HG03575 (cell line): ENCODE data around the gene TRAF6.
"Not testable (repeated sequence)": the region's sequence is repeated elsewhere in the genome, so short reads cannot be mapped to it uniquely, and the experiment has no call there.

ENCODE experiments used
- ATAC-seq: cut with Tn5 transposase; IDR thresholded peaks from one replicate; pipeline ENCODE4 v1.9.1; 2021; ENCODE audit not compliant: unreplicated experiment, insufficient number of reproducible peaks, low FRiP score; ENCODE audit errors: extremely low read depth

TRAF6 gene, protein sequence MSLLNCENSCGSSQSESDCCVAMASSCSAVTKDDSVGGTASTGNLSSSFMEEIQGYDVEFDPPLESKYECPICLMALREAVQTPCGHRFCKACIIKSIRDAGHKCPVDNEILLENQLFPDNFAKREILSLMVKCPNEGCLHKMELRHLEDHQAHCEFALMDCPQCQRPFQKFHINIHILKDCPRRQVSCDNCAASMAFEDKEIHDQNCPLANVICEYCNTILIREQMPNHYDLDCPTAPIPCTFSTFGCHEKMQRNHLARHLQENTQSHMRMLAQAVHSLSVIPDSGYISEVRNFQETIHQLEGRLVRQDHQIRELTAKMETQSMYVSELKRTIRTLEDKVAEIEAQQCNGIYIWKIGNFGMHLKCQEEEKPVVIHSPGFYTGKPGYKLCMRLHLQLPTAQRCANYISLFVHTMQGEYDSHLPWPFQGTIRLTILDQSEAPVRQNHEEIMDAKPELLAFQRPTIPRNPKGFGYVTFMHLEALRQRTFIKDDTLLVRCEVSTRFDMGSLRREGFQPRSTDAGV

DNA sequence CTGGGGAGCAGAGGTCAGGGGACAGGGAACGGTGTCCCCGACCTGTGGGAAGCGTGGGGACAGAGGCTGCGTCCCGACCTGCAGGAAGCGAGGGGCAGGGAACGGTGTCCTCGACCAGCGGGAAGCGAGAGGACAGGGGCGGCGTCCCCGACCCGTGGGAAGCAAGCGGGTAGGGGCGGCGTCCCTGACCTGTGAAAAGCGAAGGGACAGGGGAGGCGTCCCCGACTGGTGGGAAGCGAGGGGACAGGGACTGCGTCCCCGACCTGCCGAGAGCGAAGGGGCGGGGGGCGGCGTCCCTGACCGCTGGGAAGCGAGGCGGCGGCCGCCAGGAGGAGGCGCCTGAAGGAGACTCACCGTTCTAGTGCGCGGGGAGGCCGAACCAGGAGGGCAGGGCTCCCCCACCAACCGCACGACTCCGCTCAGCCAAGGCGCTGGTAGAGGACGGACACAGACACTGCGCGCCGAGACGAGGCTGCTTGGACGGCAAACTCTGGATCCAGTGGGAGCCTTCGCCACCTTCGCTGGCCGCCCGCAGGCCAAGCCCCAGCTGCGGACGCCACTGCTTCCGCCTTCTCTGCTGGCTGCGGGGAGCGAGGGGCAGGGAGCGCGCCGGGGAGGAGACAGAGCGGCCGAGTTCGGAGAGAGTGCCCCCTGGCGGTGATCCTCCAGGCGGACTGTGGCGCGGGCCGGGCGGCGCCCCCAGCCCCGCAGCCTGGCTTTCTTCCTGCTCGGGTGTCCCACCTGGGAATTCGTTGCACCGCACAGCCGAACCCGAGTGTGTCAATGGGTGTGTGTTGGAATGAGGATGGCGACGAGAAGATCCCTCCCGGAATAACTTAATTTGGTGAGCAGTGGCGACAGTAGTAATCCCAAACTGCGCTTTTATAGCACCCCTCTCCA, at the start of gene TRAF6:
TSS of gene TRAF6 (minus strand) at position 579 of the 900 bp plus-strand sequence. CDS start 8,757 bp downstream, outside the sequence.
- ATAC-seq = peak; percentile 72

DNA sequence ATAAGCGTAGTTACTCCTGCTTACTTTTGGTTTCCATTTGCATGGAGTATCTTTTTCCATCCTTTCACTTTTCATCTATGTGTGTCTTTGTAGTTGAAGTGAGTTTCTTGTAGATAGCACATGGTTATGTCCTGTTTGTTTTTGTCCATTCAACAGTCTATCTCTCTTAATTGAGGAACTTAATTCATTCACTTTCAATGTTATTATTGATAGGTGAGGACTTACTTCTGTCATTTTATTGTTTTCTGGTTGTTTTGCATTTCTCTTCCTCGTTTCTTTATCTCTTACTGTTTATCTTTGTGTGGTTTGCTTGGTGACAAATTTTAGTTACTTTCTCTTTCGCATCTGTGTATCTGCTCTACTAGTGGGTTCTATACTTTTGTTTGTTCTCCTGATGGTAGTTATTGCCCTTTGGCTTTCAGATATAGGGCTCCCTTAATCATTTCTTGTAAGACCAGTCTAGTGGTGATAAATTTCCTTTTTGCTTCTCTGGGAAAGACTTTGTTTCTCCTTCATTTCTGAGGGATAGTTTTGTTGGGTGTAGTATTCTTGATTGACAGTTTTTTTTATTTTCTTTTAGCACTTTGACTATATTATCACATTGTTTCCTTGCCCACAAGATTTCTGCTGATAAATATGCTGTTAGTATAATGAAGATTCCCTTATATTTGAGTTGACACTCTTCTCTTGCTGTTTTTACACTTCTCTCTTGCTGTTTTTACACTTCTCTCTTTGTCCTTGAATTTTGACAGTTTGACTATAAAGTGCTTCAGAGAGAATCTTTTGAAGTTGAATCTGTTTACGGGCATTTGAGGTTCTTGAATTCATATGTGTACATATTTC, 48.7 kb upstream of the TRAF6 start:
- ATAC-seq = peak; percentile 86

DNA sequence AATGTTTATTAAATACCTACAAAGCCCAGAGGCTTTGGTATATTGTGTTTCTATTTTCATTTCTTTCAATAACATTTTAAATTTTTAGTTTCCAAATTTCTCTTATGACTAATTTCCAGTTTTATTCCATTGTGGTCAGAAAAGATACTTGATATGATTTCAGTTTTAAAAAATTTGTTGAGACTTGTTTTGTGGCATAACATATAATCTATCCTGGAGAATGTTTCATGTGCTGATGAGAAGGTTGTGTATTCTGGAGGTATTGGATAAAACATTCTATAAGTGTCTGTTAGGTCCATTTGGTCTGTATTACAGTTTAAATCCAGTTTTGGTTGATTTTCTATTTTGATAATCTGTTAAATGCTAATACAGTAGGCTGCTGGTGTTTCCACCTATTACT, 47.9 kb upstream of the TRAF6 start:
- ATAC-seq = no peak

DNA sequence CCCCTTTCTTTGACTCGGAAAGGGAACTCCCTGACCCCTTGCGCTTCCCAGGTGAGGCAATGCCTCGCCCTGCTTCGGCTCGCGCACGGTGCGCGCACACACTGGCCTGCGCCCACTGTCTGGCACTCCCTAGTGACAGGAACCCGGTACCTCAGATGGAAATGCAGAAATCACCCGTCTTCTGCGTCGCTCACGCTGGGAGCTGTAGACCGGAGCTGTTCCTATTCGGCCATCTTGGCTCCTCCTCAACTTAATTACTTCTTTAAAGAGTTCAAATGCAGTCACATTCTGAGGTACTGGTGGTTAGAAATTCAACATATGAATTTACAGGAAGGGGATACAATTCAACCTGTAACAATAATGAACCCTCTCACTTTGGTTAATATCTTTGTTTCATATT, 47.3 kb upstream of the TRAF6 start:
- ATAC-seq = not testable (repeated sequence)

DNA sequence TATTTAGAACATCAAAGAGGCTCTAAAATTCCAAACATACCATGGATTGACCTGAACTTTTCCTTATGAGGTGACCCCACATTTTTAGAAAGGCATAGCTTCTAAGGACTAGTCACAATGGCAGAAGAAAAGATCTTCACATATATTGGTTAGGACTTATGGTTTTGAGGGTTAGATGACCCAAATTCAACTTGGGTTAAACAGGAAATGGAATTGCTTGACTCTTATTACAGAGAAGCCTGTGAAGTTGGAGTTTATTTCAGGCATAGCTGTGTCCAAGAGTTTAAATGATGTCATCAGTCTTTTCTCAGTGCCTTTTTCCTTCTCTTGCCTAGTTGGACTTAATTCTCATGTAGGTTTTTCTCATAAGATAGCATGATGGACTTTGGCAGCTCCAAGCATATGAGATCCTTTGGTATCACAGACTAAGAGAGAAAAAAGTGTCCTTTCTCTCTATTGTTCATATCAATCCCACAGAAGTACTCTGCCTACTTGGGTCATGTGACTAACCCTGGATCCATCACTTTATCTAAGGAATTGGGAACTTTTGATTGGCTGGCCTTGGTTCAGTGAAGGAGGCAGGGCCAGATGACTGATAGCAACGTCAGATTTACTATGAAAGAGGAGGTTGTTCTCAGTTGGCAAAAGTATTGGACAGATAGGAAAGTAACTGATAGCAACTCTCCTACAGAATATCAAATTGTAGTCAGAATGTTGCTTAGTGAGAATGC, 40.5 kb upstream of the TRAF6 start:
- no peak for ATAC-seq

DNA sequence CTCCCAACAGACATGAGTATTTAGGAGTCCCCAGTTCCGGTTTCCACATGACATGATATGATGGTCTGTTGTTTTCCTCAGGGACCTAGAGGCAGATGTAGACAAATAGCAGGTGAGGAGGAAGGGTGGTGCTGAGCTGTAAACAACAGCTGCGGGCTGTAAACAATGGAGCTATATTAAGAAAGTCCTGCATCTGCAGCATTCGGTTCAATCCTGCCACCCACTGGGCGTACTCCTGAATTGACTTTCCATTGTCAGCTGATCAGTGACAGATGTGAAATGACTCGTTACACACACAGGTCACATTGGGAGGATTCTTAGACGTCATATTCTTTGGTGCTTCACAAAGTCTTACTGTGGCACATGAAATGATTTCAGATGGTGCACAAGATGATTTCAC, 30.9 kb upstream of the TRAF6 start:
- peak; percentile 97 for ATAC-seq

DNA sequence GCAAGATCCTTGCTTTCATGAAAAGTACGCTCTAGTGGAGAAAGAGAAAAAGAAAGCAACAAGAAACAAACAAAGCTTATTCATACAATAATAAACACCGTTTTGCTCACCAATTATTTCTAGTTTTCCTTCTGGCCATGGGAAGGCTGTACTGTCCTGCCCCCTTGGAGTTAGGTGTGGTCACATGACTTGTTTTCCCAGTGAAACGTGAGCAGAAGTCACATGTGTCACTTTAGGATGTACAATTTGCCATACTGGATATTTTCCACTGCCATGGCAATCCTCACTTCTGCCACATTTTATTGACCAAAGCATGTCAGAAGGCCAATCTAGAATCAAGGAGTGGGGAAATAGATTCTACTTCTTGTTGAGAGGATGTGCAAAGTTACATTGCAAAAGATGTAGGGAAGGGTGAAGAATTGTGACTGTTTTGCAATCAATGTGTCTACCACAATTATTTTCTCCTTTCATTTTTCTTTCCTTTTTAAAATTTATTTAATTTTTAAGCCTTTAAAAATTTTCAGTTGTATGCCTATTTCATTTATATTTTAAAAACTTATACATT, 24.3 kb upstream of the TRAF6 start:
- ATAC-seq = no peak

DNA sequence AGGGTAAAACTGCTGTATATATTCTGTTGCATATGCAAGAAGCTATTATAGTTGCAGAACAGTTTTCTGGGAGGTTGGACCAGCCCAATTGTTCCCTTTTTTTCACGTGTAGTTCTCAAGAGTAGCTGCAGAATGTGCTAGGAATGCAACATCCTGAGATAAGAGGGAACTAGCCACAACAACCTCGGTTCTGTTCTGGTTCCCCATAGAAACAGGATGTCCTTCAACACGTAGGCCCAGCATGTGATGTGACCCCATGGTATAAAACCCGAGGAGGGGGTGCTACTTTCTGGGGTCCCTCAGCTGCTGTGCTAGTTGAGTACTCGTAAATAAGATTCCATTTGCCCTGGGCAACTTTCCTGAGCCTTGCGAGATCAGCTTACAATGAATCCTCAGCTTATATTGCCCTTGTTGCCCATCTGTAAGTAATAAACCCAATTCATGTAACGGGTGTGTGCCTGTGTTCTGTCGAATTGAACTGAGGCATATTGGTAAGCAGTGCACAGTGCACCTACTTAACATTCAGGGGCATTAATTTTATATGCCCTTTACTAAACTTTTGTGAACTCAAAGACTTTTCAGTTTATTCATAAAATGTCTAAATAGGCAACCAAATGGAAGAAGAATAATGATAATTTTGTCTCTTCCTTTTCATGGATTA, 23.0 kb upstream of the TRAF6 start:
- no peak for ATAC-seq

DNA sequence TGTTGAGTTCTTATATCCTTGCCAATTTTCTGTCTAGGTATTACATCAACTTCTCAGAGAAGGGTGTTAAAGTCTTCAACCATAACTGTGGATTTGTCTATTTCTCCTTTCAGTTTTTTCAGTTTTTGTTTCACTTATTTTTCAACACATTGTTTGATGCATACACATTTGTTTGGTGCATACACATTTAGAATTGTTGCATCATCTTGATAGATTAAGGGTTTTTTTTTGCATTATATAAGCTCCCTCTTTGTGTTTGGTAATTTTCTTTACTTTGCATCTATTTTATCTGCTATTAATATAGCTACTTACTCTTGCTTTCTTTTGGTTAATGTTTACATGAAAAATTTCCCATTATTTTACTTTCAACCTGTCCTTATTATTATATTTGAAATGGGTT, 20.8 kb upstream of the TRAF6 start:
- ATAC-seq = no peak

DNA sequence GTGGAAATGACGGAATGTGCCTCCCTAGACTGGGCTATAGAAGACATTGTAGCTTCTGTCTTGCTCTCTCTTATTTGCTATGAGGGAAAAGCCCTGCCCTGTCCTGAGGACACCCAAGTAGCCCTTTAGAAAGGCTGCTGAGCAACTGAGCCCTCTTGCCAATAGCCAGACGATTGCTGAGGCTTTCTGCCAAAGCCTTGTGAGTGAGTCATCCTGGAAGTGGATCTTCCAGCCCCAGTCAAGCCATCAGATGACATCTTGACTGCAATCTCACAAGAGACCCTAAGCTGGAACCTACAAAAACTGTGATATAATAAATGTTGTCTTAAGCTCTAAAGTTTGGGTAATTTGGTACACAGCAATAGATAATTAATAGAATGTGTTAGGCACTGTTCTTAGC, 3.9 kb upstream of the TRAF6 start:
- ATAC-seq = no peak

DNA sequence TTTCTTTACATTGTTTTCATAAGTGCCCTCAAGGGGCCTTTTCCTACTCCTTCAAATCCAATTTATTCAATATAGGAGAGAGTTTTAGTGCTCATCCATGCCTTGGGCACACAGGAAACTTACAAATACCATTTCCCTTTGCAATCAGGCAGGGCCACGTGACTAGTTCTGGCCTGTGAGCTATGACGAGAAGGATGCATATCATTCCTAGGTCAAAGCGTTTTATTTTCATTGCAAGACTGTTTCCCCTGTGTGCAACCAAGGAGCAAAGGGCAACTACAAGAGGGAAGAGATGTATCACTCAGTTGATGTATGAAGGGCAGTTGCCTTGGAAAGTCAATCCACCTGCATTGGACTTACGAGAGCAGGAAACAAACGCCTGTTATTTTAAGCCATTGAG, 1.9 kb upstream of the TRAF6 start:
- no peak for ATAC-seq

DNA sequence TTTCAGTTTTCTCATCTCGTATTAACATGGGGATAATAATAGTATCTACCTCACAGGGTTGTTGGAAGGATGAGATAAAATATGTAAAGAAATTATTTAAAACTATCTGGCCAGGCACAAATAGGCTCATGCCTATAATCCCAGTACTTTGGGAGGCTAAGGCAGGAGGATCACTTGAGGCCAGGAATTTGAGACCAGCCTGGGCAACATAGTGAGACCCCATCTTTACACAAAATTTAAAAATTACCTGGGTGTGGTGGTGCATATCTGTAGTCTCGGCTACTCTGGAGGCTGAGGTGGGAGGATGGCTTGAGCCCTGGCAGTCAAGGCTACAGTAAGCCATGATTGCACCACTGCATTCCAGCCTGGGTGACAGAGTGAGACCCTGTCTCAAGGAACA, 990 bp upstream of the TRAF6 start:
- not testable (repeated sequence) for ATAC-seq

DNA sequence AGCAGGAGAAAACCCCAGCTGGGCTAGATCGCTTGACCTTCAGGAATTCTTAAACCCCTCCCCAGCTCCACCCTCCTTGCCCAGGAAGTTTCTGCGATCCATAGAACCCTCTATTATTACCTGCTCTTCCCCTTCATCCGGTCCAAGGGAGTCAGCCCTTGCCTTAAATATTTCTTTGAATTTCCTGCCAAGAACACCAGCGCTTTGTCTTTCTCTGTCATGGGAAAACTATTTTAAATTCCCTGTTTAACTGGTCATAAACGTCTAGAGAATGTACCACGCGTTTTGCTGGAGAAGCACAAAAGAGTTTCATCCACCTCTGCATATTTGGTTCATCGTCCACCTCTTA, 496 bp upstream of the TRAF6 start:
- ATAC-seq = no peak

DNA sequence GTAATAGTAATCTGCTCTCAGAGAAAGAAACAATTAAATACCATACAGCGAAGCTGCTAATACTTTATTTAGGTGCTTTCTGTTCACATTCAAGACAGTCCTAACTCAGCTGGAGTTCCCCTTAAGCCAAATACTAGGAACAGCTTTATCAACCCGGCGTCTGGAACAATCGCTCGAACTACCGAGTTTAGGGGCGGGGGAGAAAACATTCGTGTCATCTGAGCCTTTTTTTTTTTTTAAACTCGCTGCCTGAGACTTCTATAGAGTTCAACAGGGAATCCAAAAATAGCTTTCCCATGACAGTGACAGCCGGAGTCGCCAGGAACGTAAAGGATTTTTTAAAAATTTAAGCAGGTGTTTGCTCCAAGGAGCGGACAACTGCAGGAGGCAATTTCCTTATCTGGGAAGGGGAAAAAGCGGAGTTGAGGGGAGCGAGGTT, 852 bp downstream of the TRAF6 start:
- no peak for ATAC-seq

DNA sequence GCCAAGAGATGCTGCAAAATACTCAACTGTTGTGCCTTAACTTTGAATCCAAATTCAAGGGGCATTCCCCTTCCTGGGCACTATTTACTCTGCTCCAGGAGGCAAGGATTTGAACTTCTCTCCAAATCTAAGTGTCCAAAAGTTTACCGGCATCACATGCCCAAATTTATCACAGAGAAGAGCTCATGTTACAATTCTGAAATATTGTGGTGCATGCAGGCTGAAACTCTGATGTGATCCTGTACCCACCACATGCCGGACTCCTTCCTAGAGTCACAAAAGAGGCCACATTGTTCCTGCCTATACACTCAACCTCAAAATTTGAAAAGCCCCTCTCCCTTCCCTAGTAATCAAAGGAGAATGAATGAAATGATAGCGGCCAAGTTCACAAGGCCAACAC, 1.3 kb downstream of the TRAF6 start:
- ATAC-seq = no peak

DNA sequence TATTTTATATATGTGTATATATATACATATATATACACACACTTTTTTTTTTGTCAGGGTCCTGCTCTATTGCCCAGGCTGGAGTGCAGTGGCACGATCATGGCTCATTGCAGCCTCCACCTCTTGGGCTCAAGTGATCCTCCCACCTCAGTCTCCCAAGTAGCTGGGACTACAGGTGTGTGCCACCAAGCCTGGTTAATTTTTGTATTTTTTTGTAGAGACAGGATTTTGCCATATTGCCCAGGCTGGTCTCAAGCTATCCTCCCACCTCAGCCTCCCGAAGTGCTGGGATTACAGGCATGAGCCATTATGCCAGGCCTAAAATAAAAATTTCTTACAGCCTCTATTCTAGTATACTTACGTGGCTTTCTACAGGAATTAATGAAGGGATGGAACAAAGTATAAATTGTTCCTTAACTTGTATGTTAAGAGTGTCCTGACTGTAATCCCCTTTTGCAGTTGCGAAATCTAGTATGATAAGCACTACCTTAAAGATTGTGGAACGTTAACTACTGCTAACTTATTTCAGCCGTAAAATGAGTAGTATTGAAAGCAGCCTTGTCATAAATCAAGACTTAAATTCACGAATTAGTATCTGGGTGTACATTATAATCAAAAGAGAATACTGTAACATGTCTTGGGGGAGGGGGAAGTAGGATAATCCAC, 2.1 kb downstream of the TRAF6 start:
- no peak for ATAC-seq

DNA sequence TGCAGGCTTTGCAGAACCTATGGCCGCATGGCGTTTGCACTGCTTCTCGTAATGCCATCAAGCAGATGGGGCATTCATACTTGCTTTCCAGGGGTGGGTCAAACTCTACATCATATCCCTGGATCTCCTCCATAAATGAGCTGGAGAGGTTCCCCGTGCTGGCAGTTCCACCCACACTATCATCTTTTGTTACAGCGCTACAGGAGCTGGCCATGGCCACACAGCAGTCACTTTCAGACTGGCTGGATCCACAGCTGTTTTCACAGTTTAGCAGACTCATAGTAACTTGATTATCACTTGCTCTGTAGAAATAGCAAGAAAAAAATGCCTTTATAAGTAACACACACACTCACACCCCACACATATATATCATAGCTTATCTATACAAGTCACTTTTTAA, 8.8 kb downstream of the TRAF6 start:
- ATAC-seq = no peak
